Measurements from ENCODE around the gene ALOX5.
A peak's percentile ranks its signal among the peaks of the same experiment; 100 is the strongest.

ALOX5 gene

GRCh38 chr10:45378914-45379726 is 5.1 kb downstream of the ALOX5 start:
- H3K4me1 ChIP-seq (ENCODE audit: control extremely low read depth in 1 of 4, control insufficient read depth in 4 of 4, insufficient read depth in 4 of 4, low read length in 3 of 4): peaks cover 18 to 77% (median 43%) of the 10 kb centered on the region in 4 experiments
- ChIA-PET POLR2A (interaction anchor here (1.7 kb wide), 1 partner anchor 42 kb away, joined by 4 read pairs; no protein-coding TSS in a partner anchor), CTCF (no interaction called here)
- H3K9me3 ChIP-seq (ENCODE audit: control extremely low read depth in 1 of 5, control insufficient read depth in 4 of 5, insufficient read depth in 2 of 5, low read depth in 1 of 5, low read length in 4 of 5): no peaks in the 10 kb centered on the region
- WGBS (ENCODE audit: insufficient coverage): 95% methylated on average over 9 of the region's 12 CpGs
- H3K36me3 ChIP-seq (ENCODE audit: control insufficient read depth in 4 of 4, insufficient read depth in 4 of 4, low read length in 3 of 4): no peaks in the 10 kb centered on the region
- no peak overlapping the region for H3K4me3 ChIP-seq (ENCODE audit: control insufficient read depth in 1 of 7, extremely low read depth in 1 of 7, insufficient read depth in 4 of 7, low read depth in 2 of 7, low read length in 6 of 7)
- H3K27ac ChIP-seq (ENCODE audit: insufficient read depth in 1 of 2, low read depth in 1 of 2, low read length in 2 of 2, poor library complexity in 1 of 2, severe bottlenecking in 2 of 2): no peak overlapping the region
- no peak for DNase-seq
- peaks cover 0 to 10% (median 5%) of the 10 kb centered on the region in 5 experiments for H3K27me3 ChIP-seq (replicated peaks in 2 of 5; ENCODE audit: control insufficient read depth in 4 of 5, insufficient read depth in 5 of 5, low read length in 4 of 5)

- Histone ChIP-seq H3K4me3 (ENCODE audit: control insufficient read depth in 1 of 7, extremely low read depth in 1 of 7, insufficient read depth in 4 of 7, low read depth in 2 of 7, low read length in 6 of 7) (no peak overlapping the region), H3K36me3 (ENCODE audit: control insufficient read depth in 4 of 4, insufficient read depth in 4 of 4, low read length in 3 of 4) (no peaks in the 10 kb centered on the region), H3K27me3 (replicated peaks in 2 of 5; ENCODE audit: control insufficient read depth in 4 of 5, insufficient read depth in 5 of 5, low read length in 4 of 5) (peaks cover 0 to 1% (median 0%) of the 10 kb centered on the region in 5 experiments), H3K9me3 (ENCODE audit: control extremely low read depth in 1 of 5, control insufficient read depth in 4 of 5, insufficient read depth in 2 of 5, low read depth in 1 of 5, low read length in 4 of 5) (no peaks in the 10 kb centered on the region), H3K27ac (ENCODE audit: insufficient read depth in 1 of 2, low read depth in 1 of 2, low read length in 2 of 2, poor library complexity in 1 of 2, severe bottlenecking in 2 of 2) (no peak overlapping the region), H3K4me1 (ENCODE audit: control extremely low read depth in 1 of 4, control insufficient read depth in 4 of 4, insufficient read depth in 4 of 4, low read length in 3 of 4) (peaks cover 18 to 76% (median 36%) of the 10 kb centered on the region in 4 experiments)
- peak; percentile 38 to 79 (median 74) for DNase-seq
- ChIA-PET POLR2A (interaction anchor here (1.7 kb wide), 2 partner anchors 25 to 41 kb away, joined by 4 read pairs; no protein-coding TSS in a partner anchor), CTCF (interaction anchor here (1.5 kb wide), 1 partner anchor 29 kb away, joined by 4 read pairs; no protein-coding TSS in a partner anchor)
- 62% methylated on average over 13 of the region's 14 CpGs for WGBS (ENCODE audit: insufficient coverage)
These were observed 6.0 kb downstream of the ALOX5 start for GRCh38 chr10:45379891-45380540.

- ChIA-PET CTCF (interaction anchor here (0.8 to 1.5 kb wide), 2 partner anchors 28 to 43 kb away, joined by 4 read pairs; no protein-coding TSS in a partner anchor), POLR2A (interaction anchor here (1.7 kb wide), 1 partner anchor 24 kb away, joined by 4 read pairs; no protein-coding TSS in a partner anchor)
- WGBS (ENCODE audit: insufficient coverage): 99% methylated on average over 6 of the region's 8 CpGs
- Histone ChIP-seq H3K27me3 (replicated peaks in 2 of 5; ENCODE audit: control insufficient read depth in 4 of 5, insufficient read depth in 5 of 5, low read length in 4 of 5) (no peaks in the 10 kb centered on the region), H3K36me3 (ENCODE audit: control insufficient read depth in 4 of 4, insufficient read depth in 4 of 4, low read length in 3 of 4) (no peaks in the 10 kb centered on the region), H3K9me3 (ENCODE audit: control extremely low read depth in 1 of 5, control insufficient read depth in 4 of 5, insufficient read depth in 2 of 5, low read depth in 1 of 5, low read length in 4 of 5) (no peaks in the 10 kb centered on the region), H3K4me3 (ENCODE audit: control insufficient read depth in 1 of 7, extremely low read depth in 1 of 7, insufficient read depth in 4 of 7, low read depth in 2 of 7, low read length in 6 of 7) (no peak overlapping the region), H3K27ac (ENCODE audit: insufficient read depth in 1 of 2, low read depth in 1 of 2, low read length in 2 of 2, poor library complexity in 1 of 2, severe bottlenecking in 2 of 2) (no peak overlapping the region), H3K4me1 (ENCODE audit: control extremely low read depth in 1 of 4, control insufficient read depth in 4 of 4, insufficient read depth in 4 of 4, low read length in 3 of 4) (peaks cover 9 to 65% (median 26%) of the 10 kb centered on the region in 4 experiments)
- DNase-seq: peak in 1 of 3 donors; percentile 6
These were observed 7.0 kb downstream of the ALOX5 start for GRCh38 chr10:45380903-45381620.

- Histone ChIP-seq H3K4me1 (ENCODE audit: control extremely low read depth in 1 of 4, control insufficient read depth in 4 of 4, insufficient read depth in 4 of 4, low read length in 3 of 4) (peaks cover 0 to 52% (median 24%) of the 10 kb centered on the region in 4 experiments), H3K9me3 (ENCODE audit: control extremely low read depth in 1 of 5, control insufficient read depth in 4 of 5, insufficient read depth in 2 of 5, low read depth in 1 of 5, low read length in 4 of 5) (no peaks in the 10 kb centered on the region), H3K36me3 (ENCODE audit: control insufficient read depth in 4 of 4, insufficient read depth in 4 of 4, low read length in 3 of 4) (no peaks in the 10 kb centered on the region), H3K4me3 (ENCODE audit: control insufficient read depth in 1 of 7, extremely low read depth in 1 of 7, insufficient read depth in 4 of 7, low read depth in 2 of 7, low read length in 6 of 7) (no peak overlapping the region), H3K27me3 (replicated peaks in 2 of 5; ENCODE audit: control insufficient read depth in 4 of 5, insufficient read depth in 5 of 5, low read length in 4 of 5) (no peaks in the 10 kb centered on the region), H3K27ac (ENCODE audit: insufficient read depth in 1 of 2, low read depth in 1 of 2, low read length in 2 of 2, poor library complexity in 1 of 2, severe bottlenecking in 2 of 2) (no peak overlapping the region)
- no peak for DNase-seq
- 98% methylated on average over 17 of the region's 17 CpGs for WGBS (ENCODE audit: insufficient coverage)
- ChIA-PET POLR2A (no interaction called here), CTCF (no interaction called here)
These were observed 8.6 kb downstream of the ALOX5 start for GRCh38 chr10:45382591-45382990.

GRCh38 chr10:45383682-45384330 is 9.8 kb downstream of the ALOX5 start:
- Histone ChIP-seq H3K4me3 (ENCODE audit: control insufficient read depth in 1 of 7, extremely low read depth in 1 of 7, insufficient read depth in 4 of 7, low read depth in 2 of 7, low read length in 6 of 7) (no peak overlapping the region), H3K4me1 (ENCODE audit: control extremely low read depth in 1 of 4, control insufficient read depth in 4 of 4, insufficient read depth in 4 of 4, low read length in 3 of 4) (peaks cover 0 to 46% (median 24%) of the 10 kb centered on the region in 4 experiments), H3K27me3 (replicated peaks in 2 of 5; ENCODE audit: control insufficient read depth in 4 of 5, insufficient read depth in 5 of 5, low read length in 4 of 5) (no peaks in the 10 kb centered on the region), H3K27ac (ENCODE audit: insufficient read depth in 1 of 2, low read depth in 1 of 2, low read length in 2 of 2, poor library complexity in 1 of 2, severe bottlenecking in 2 of 2) (no peak overlapping the region), H3K36me3 (ENCODE audit: control insufficient read depth in 4 of 4, insufficient read depth in 4 of 4, low read length in 3 of 4) (no peaks in the 10 kb centered on the region), H3K9me3 (ENCODE audit: control extremely low read depth in 1 of 5, control insufficient read depth in 4 of 5, insufficient read depth in 2 of 5, low read depth in 1 of 5, low read length in 4 of 5) (peaks cover 0 to 4% (median 0%) of the 10 kb centered on the region in 5 experiments)
- 100% methylated on average over 3 of the region's 4 CpGs for WGBS (ENCODE audit: insufficient coverage)
- ChIA-PET POLR2A (no interaction called here), CTCF (interaction anchor here (1.0 to 1.1 kb wide), 2 partner anchors 43 to 78 kb away, joined by 3 read pairs; no protein-coding TSS in a partner anchor)
- DNase-seq: peak in 2 of 3 donors; percentile 47 to 49

GRCh38 chr10:45386657-45387056 is 12.6 kb downstream of the ALOX5 start:
- 96% methylated on average over 4 of the region's 5 CpGs for WGBS (ENCODE audit: insufficient coverage)

More at GRCh38 chr10:45386657-45387056, 12.6 kb downstream of the ALOX5 start:
- Histone ChIP-seq H3K4me1 (ENCODE audit: control extremely low read depth in 1 of 4, control insufficient read depth in 4 of 4, insufficient read depth in 4 of 4, low read length in 3 of 4) (peaks cover 0 to 19% (median 5%) of the 10 kb centered on the region in 4 experiments), H3K27me3 (replicated peaks in 2 of 5; ENCODE audit: control insufficient read depth in 4 of 5, insufficient read depth in 5 of 5, low read length in 4 of 5) (no peaks in the 10 kb centered on the region), H3K4me3 (ENCODE audit: control insufficient read depth in 1 of 7, extremely low read depth in 1 of 7, insufficient read depth in 4 of 7, low read depth in 2 of 7, low read length in 6 of 7) (no peak overlapping the region), H3K36me3 (ENCODE audit: control insufficient read depth in 4 of 4, insufficient read depth in 4 of 4, low read length in 3 of 4) (no peaks in the 10 kb centered on the region), H3K27ac (ENCODE audit: insufficient read depth in 1 of 2, low read depth in 1 of 2, low read length in 2 of 2, poor library complexity in 1 of 2, severe bottlenecking in 2 of 2) (no peak overlapping the region), H3K9me3 (ENCODE audit: control extremely low read depth in 1 of 5, control insufficient read depth in 4 of 5, insufficient read depth in 2 of 5, low read depth in 1 of 5, low read length in 4 of 5) (peaks cover 0 to 4% (median 0%) of the 10 kb centered on the region in 5 experiments)
- CTCF ChIA-PET: interaction anchor here (1.5 to 1.7 kb wide), 2 partner anchors 9 to 34 kb away, joined by 4 to 6 read pairs; no protein-coding TSS in a partner anchor
- POLR2A ChIA-PET: no interaction called here
- DNase-seq: no peak

All from common myeloid progenitor, CD34-positive (primary cell).